ENCODE data around the gene FAM151A.

Gene FAM151A

GRCh38 chr1:54650417-54650816, 27.1 kb upstream of the FAM151A start:
- Histone ChIP-seq H3K36me3 (replicated peaks in 1 of 2; ENCODE audit: control insufficient read depth in 2 of 2, insufficient read depth in 2 of 2, low read length in 2 of 2) (no peaks in the 10 kb centered on the region), H2AK5ac (ENCODE audit: low read depth, low read length) (no peak overlapping the region), H2BK120ac (ENCODE audit: low read depth, low read length) (no peak overlapping the region), H3K4me2 (ENCODE audit: insufficient read depth, low read length, poor library complexity, severe bottlenecking) (no peak overlapping the region), H3K4me1 (ENCODE audit: control insufficient read depth in 2 of 2, insufficient read depth in 1 of 2, low read depth in 1 of 2, low read length in 2 of 2) (peaks cover 0 to 4% of the 10 kb centered on the region in 2 donors), H3K27ac (replicated peaks; ENCODE audit: low read length) (no peak overlapping the region), H4K91ac (ENCODE audit: low read depth, low read length, poor library complexity) (no peak overlapping the region), H2BK12ac (ENCODE audit: low read length) (no peak overlapping the region), H3K18ac (ENCODE audit: low read length) (no peak overlapping the region), H3K4ac (ENCODE audit: low read length) (no peak overlapping the region), H3K4me3 (ENCODE audit: low read length in 2 of 2) (no peak overlapping the region), H3K9ac (ENCODE audit: low read depth, low read length, poor library complexity) (no peak overlapping the region), H2BK5ac (ENCODE audit: low read length) (no peak overlapping the region), H2AFZ (ENCODE audit: low read length) (no peak overlapping the region), H3K27me3 (ENCODE audit: control insufficient read depth in 3 of 3, insufficient read depth in 3 of 3, low read depth in 1 of 3, low read length in 3 of 3) (peaks cover 0 to 15% (median 0%) of the 10 kb centered on the region in 3 experiments), H3K79me1 (ENCODE audit: low read depth, low read length) (no peaks in the 10 kb centered on the region), H4K8ac (ENCODE audit: low read depth, low read length) (no peak overlapping the region), H3K9me3 (replicated peaks in 1 of 2; ENCODE audit: control insufficient read depth in 2 of 2, insufficient read depth in 1 of 2, low read depth in 1 of 2, low read length in 2 of 2) (no peaks in the 10 kb centered on the region), H3K23ac (ENCODE audit: low read depth, low read length, poor library complexity) (no peak overlapping the region), H2BK15ac (ENCODE audit: low read length) (no peak overlapping the region), H3K14ac (ENCODE audit: low read length) (no peak overlapping the region)
- no CpG with 5 or more reads among the region's 3 CpGs for WGBS, 2 donors (ENCODE audit: extremely low coverage in 2 of 2, insufficient read length in 2 of 2, insufficient replicate concordance in 1 of 2)
- no peak for DNase-seq (ENCODE audit: low spot score)

GRCh38 chr1:54649921-54650320, 26.6 kb upstream of the FAM151A start:
- Histone ChIP-seq H3K14ac (ENCODE audit: low read length) (no peak overlapping the region), H3K79me1 (ENCODE audit: low read depth, low read length) (no peaks in the 10 kb centered on the region), H2BK120ac (ENCODE audit: low read depth, low read length) (no peak overlapping the region), H4K91ac (ENCODE audit: low read depth, low read length, poor library complexity) (no peak overlapping the region), H3K4me1 (ENCODE audit: control insufficient read depth in 2 of 2, insufficient read depth in 1 of 2, low read depth in 1 of 2, low read length in 2 of 2) (peaks cover 0 to 4% of the 10 kb centered on the region in 2 donors), H3K4ac (ENCODE audit: low read length) (no peak overlapping the region), H3K36me3 (replicated peaks in 1 of 2; ENCODE audit: control insufficient read depth in 2 of 2, insufficient read depth in 2 of 2, low read length in 2 of 2) (no peaks in the 10 kb centered on the region), H3K27ac (replicated peaks; ENCODE audit: low read length) (no peak overlapping the region), H3K4me3 (ENCODE audit: low read length in 2 of 2) (no peak overlapping the region), H2BK15ac (ENCODE audit: low read length) (no peak overlapping the region), H3K27me3 (ENCODE audit: control insufficient read depth in 3 of 3, insufficient read depth in 3 of 3, low read depth in 1 of 3, low read length in 3 of 3) (peaks cover 0 to 15% (median 0%) of the 10 kb centered on the region in 3 experiments), H3K18ac (ENCODE audit: low read length) (no peak overlapping the region), H2AK5ac (ENCODE audit: low read depth, low read length) (no peak overlapping the region), H2BK5ac (ENCODE audit: low read length) (no peak overlapping the region), H4K8ac (ENCODE audit: low read depth, low read length) (no peak overlapping the region), H3K23ac (ENCODE audit: low read depth, low read length, poor library complexity) (no peak overlapping the region), H2BK12ac (ENCODE audit: low read length) (no peak overlapping the region), H3K9me3 (replicated peaks in 1 of 2; ENCODE audit: control insufficient read depth in 2 of 2, insufficient read depth in 1 of 2, low read depth in 1 of 2, low read length in 2 of 2) (no peaks in the 10 kb centered on the region), H3K4me2 (ENCODE audit: insufficient read depth, low read length, poor library complexity, severe bottlenecking) (no peak overlapping the region), H2AFZ (ENCODE audit: low read length) (no peak overlapping the region), H3K9ac (ENCODE audit: low read depth, low read length, poor library complexity) (no peak overlapping the region)
- WGBS, 2 donors (ENCODE audit: extremely low coverage in 2 of 2, insufficient read length in 2 of 2, insufficient replicate concordance in 1 of 2) = no CpG with 5 or more reads among the region's 1 CpG
- DNase-seq (ENCODE audit: low spot score) = no peak

GRCh38 chr1:54649130-54649898, 26.0 kb upstream of the FAM151A start:
- Histone ChIP-seq H2BK12ac (ENCODE audit: low read length) (no peak overlapping the region), H3K4me2 (ENCODE audit: insufficient read depth, low read length, poor library complexity, severe bottlenecking) (no peak overlapping the region), H3K14ac (ENCODE audit: low read length) (no peak overlapping the region), H3K4me3 (ENCODE audit: low read length in 2 of 2) (no peak overlapping the region), H3K18ac (ENCODE audit: low read length) (no peak overlapping the region), H3K27me3 (ENCODE audit: control insufficient read depth in 3 of 3, insufficient read depth in 3 of 3, low read depth in 1 of 3, low read length in 3 of 3) (peaks cover 0 to 15% (median 0%) of the 10 kb centered on the region in 3 experiments), H3K4me1 (ENCODE audit: control insufficient read depth in 2 of 2, insufficient read depth in 1 of 2, low read depth in 1 of 2, low read length in 2 of 2) (peaks cover 0 to 4% of the 10 kb centered on the region in 2 donors), H3K79me1 (ENCODE audit: low read depth, low read length) (no peaks in the 10 kb centered on the region), H3K36me3 (replicated peaks in 1 of 2; ENCODE audit: control insufficient read depth in 2 of 2, insufficient read depth in 2 of 2, low read length in 2 of 2) (no peaks in the 10 kb centered on the region), H3K23ac (ENCODE audit: low read depth, low read length, poor library complexity) (no peak overlapping the region), H2AK5ac (ENCODE audit: low read depth, low read length) (no peak overlapping the region), H2BK120ac (ENCODE audit: low read depth, low read length) (no peak overlapping the region), H3K9me3 (replicated peaks in 1 of 2; ENCODE audit: control insufficient read depth in 2 of 2, insufficient read depth in 1 of 2, low read depth in 1 of 2, low read length in 2 of 2) (no peaks in the 10 kb centered on the region), H4K91ac (ENCODE audit: low read depth, low read length, poor library complexity) (no peak overlapping the region), H3K4ac (ENCODE audit: low read length) (no peak overlapping the region), H2AFZ (ENCODE audit: low read length) (no peak overlapping the region), H4K8ac (ENCODE audit: low read depth, low read length) (no peak overlapping the region), H2BK5ac (ENCODE audit: low read length) (no peak overlapping the region), H3K27ac (replicated peaks; ENCODE audit: low read length) (no peak overlapping the region), H2BK15ac (ENCODE audit: low read length) (no peak overlapping the region), H3K9ac (ENCODE audit: low read depth, low read length, poor library complexity) (no peak overlapping the region)
- DNase-seq (ENCODE audit: low spot score) = no peak
- WGBS, 2 donors (ENCODE audit: extremely low coverage in 2 of 2, insufficient read length in 2 of 2, insufficient replicate concordance in 1 of 2) = no CpG with 5 or more reads among the region's 5 CpGs

GRCh38 chr1:54645806-54646676, 22.7 kb upstream of the FAM151A start:
- H3K9me3 ChIP-seq (replicated peaks in 1 of 2; ENCODE audit: control insufficient read depth in 2 of 2, insufficient read depth in 1 of 2, low read depth in 1 of 2, low read length in 2 of 2) = peaks cover 2 to 3% of the 10 kb centered on the region in 2 donors
- H3K4me1 ChIP-seq (ENCODE audit: control insufficient read depth in 2 of 2, insufficient read depth in 1 of 2, low read depth in 1 of 2, low read length in 2 of 2) = peaks cover 0 to 4% of the 10 kb centered on the region in 2 donors
- no peak overlapping the region for H2AFZ ChIP-seq (ENCODE audit: low read length)
- no peak overlapping the region for H2BK5ac ChIP-seq (ENCODE audit: low read length)
- H2AK5ac ChIP-seq (ENCODE audit: low read depth, low read length) = no peak overlapping the region
- H3K4me3 ChIP-seq (ENCODE audit: low read length in 2 of 2) = no peak overlapping the region
- H3K23ac ChIP-seq (ENCODE audit: low read depth, low read length, poor library complexity) = no peak overlapping the region
- H2BK15ac ChIP-seq (ENCODE audit: low read length) = no peak overlapping the region
- H2BK12ac ChIP-seq (ENCODE audit: low read length) = no peak overlapping the region
- H3K9ac ChIP-seq (ENCODE audit: low read depth, low read length, poor library complexity) = no peak overlapping the region
- no peak overlapping the region for H3K18ac ChIP-seq (ENCODE audit: low read length)
- H2BK120ac ChIP-seq (ENCODE audit: low read depth, low read length) = no peak overlapping the region
- peaks cover 0 to 15% (median 0%) of the 10 kb centered on the region in 3 experiments for H3K27me3 ChIP-seq (ENCODE audit: control insufficient read depth in 3 of 3, insufficient read depth in 3 of 3, low read depth in 1 of 3, low read length in 3 of 3)
- no peak for DNase-seq (ENCODE audit: low spot score)
- no peaks in the 10 kb centered on the region for H3K79me1 ChIP-seq (ENCODE audit: low read depth, low read length)
- no peak overlapping the region for H4K91ac ChIP-seq (ENCODE audit: low read depth, low read length, poor library complexity)
- no peak overlapping the region for H3K14ac ChIP-seq (ENCODE audit: low read length)
- H3K4ac ChIP-seq (ENCODE audit: low read length) = no peak overlapping the region
- H3K4me2 ChIP-seq (ENCODE audit: insufficient read depth, low read length, poor library complexity, severe bottlenecking) = no peak overlapping the region
- no peaks in the 10 kb centered on the region for H3K36me3 ChIP-seq (replicated peaks in 1 of 2; ENCODE audit: control insufficient read depth in 2 of 2, insufficient read depth in 2 of 2, low read length in 2 of 2)
- no peak overlapping the region for H3K27ac ChIP-seq (replicated peaks; ENCODE audit: low read length)
- H4K8ac ChIP-seq (ENCODE audit: low read depth, low read length) = no peak overlapping the region
- no CpG with 5 or more reads among the region's 7 CpGs for WGBS, 2 donors (ENCODE audit: extremely low coverage in 2 of 2, insufficient read length in 2 of 2, insufficient replicate concordance in 1 of 2)
